ENCODE results near the gene DBNL. TPM values are rescaled to one million over a fixed set of nuclear protein-coding genes. Genes with fewer than 3 reads are reported as not detected.

The DBNL gene
- total and polyA plus RNA-seq, 9 donors: 22.0 to 91.1 (median 66.0) TPM

- H3K4me1 ChIP-seq (ENCODE audit: insufficient read depth): peaks cover 10% of the 10 kb centered on the region
- WGBS, 3 donors: 86 to 91% (median 90%) methylated on average over 7 of the region's 7 CpGs
- no peaks in the 10 kb centered on the region for H3K9me3 ChIP-seq
- H3K27me3 ChIP-seq: no peaks in the 10 kb centered on the region
- no peak overlapping the region for H3K27ac ChIP-seq
- TF ChIP-seq CTCF (IDR thresholded peaks at IDR 0.05): no peak
- no peak for TF ChIP-seq EP300 (IDR thresholded peaks at IDR 0.05)
- H3K36me3 ChIP-seq: no peaks in the 10 kb centered on the region
- H3K4me3 ChIP-seq: no peak overlapping the region
- intact Hi-C loops (cut with DNase I): no loop called here
- DNase-seq: peak in 3 of 5 donors; percentile 10 to 18 (median 16)
Measured at GRCh38 chr7:44048031-44048795, 3.7 kb downstream of the DBNL start.

GRCh38 chr7:44050121-44050914, 5.8 kb downstream of the DBNL start:
- no peak for TF ChIP-seq CTCF (IDR thresholded peaks at IDR 0.05)
- TF ChIP-seq POLR2A (IDR thresholded peaks at IDR 0.05): no peak
- no peak for TF ChIP-seq EP300 (IDR thresholded peaks at IDR 0.05)
- intact Hi-C loops (cut with DNase I): loop anchor here in 1 of 4 donors (10.0 kb wide), 1 partner anchor 144 kb away; no protein-coding TSS in a partner anchor
- H3K27me3 ChIP-seq: no peaks in the 10 kb centered on the region
- no peaks in the 10 kb centered on the region for H3K9me3 ChIP-seq
- WGBS, 3 donors: 86 to 89% (median 87%) methylated on average over 14 of the region's 14 CpGs
- H3K4me3 ChIP-seq: no peak overlapping the region
- peak in 2 of 5 donors; percentile 14 to 30 for DNase-seq
- peaks cover 4% of the 10 kb centered on the region for H3K4me1 ChIP-seq (ENCODE audit: insufficient read depth)
- no peaks in the 10 kb centered on the region for H3K36me3 ChIP-seq
- H3K27ac ChIP-seq: no peak overlapping the region

GRCh38 chr7:44050915-44051560, 6.5 kb downstream of the DBNL start:
- 78 to 85% (median 83%) methylated on average over 8 of the region's 8 CpGs for WGBS, 3 donors
- intact Hi-C loops (cut with DNase I): loop anchor here in 1 of 4 donors (10.0 kb wide), 1 partner anchor 144 kb away; no protein-coding TSS in a partner anchor
- Histone ChIP-seq H3K9me3 (no peaks in the 10 kb centered on the region), H3K36me3 (no peaks in the 10 kb centered on the region), H3K27ac (no peak overlapping the region), H3K4me3 (no peak overlapping the region), H3K4me1 (ENCODE audit: insufficient read depth) (no peaks in the 10 kb centered on the region), H3K27me3 (no peaks in the 10 kb centered on the region)
- DNase-seq: peak in 2 of 5 donors; percentile 4 to 9
- TF ChIP-seq POLR2A (IDR thresholded peaks at IDR 0.05) (no peak), EP300 (IDR thresholded peaks at IDR 0.05) (no peak), CTCF (IDR thresholded peaks at IDR 0.05) (no peak)

GRCh38 chr7:44051611-44052220, 7.2 kb downstream of the DBNL start:
- intact Hi-C loops (cut with DNase I): loop anchor here in 1 of 4 donors (10.0 kb wide), 1 partner anchor 143 kb away; no protein-coding TSS in a partner anchor
- Histone ChIP-seq H3K9me3 (no peaks in the 10 kb centered on the region), H3K27me3 (no peaks in the 10 kb centered on the region), H3K27ac (no peak overlapping the region), H3K4me1 (ENCODE audit: insufficient read depth) (no peaks in the 10 kb centered on the region), H3K36me3 (no peaks in the 10 kb centered on the region), H3K4me3 (no peak overlapping the region)
- peak in 3 of 5 donors; percentile 4 to 19 (median 13) for DNase-seq
- no peak for TF ChIP-seq EP300 (IDR thresholded peaks at IDR 0.05)
- TF ChIP-seq CTCF (IDR thresholded peaks at IDR 0.05): no peak
- no peak for TF ChIP-seq POLR2A (IDR thresholded peaks at IDR 0.05)
- 86 to 88% (median 88%) methylated on average over 5 of the region's 5 CpGs for WGBS, 3 donors
